Measurements from ENCODE around the gene TRO. TPM values are rescaled to one million over a fixed set of nuclear protein-coding genes. Genes with fewer than 3 reads are reported as not detected.

The TRO gene
- total and polyA plus RNA-seq, 2 experiments from 2014 or later, result 111 to 140 TPM

GRCh38 chrX:54928876-54929275 lies 8.3 kb downstream of the TRO start:
- DNase-seq (ENCODE audit: low read depth in 1 of 2, low spot score in 1 of 2), result no peak
- Histone ChIP-seq H3K27me3 (no peaks in the 10 kb centered on the region), H3K27ac (no peak overlapping the region), H3K4me3 (no peak overlapping the region), H3K9me3 (ENCODE audit: low read depth) (no peaks in the 10 kb centered on the region), H3K36me3 (peaks cover under 1% of the 10 kb centered on the region), H3K4me1 (ENCODE audit: low read depth) (no peaks in the 10 kb centered on the region)
- no peak for TF ChIP-seq CTCF (IDR thresholded peaks at IDR 0.05; ENCODE audit: low read depth, low read length)

GRCh38 chrX:54930291-54931049 lies 9.8 kb downstream of the TRO start:
- Histone ChIP-seq H3K4me1 (ENCODE audit: low read depth) (no peaks in the 10 kb centered on the region), H3K27ac (no peak overlapping the region), H3K9me3 (ENCODE audit: low read depth) (no peaks in the 10 kb centered on the region), H3K4me3 (no peak overlapping the region), H3K36me3 (no peaks in the 10 kb centered on the region), H3K27me3 (no peaks in the 10 kb centered on the region)
- DNase-seq (ENCODE audit: low read depth in 1 of 2, low spot score in 1 of 2), result no peak
- no peak for TF ChIP-seq CTCF (IDR thresholded peaks at IDR 0.05; ENCODE audit: low read depth, low read length)

GRCh38 chrX:54931107-54931506 lies 10.5 kb downstream of the TRO start:
- Histone ChIP-seq H3K4me1 (ENCODE audit: low read depth) (no peaks in the 10 kb centered on the region), H3K9me3 (ENCODE audit: low read depth) (no peaks in the 10 kb centered on the region)
- TF ChIP-seq CTCF (IDR thresholded peaks at IDR 0.05; ENCODE audit: low read depth, low read length), result no peak

GRCh38 chrX:54933150-54933826 lies 12.7 kb downstream of the TRO start:
- TF ChIP-seq CTCF (IDR thresholded peaks at IDR 0.05; ENCODE audit: low read depth, low read length), result no peak
- no peak for DNase-seq (ENCODE audit: low read depth in 1 of 2, low spot score in 1 of 2)
- Histone ChIP-seq H3K4me1 (ENCODE audit: low read depth) (no peaks in the 10 kb centered on the region), H3K36me3 (no peaks in the 10 kb centered on the region), H3K9me3 (ENCODE audit: low read depth) (no peaks in the 10 kb centered on the region), H3K4me3 (no peak overlapping the region), H3K27me3 (no peaks in the 10 kb centered on the region), H3K27ac (no peak overlapping the region)

More at GRCh38 chrX:54931107-54931506, 10.5 kb downstream of the TRO start:
- no peaks in the 10 kb centered on the region for H3K36me3 ChIP-seq
- no peak for DNase-seq (ENCODE audit: low read depth in 1 of 2, low spot score in 1 of 2)
- H3K27ac ChIP-seq, result no peak overlapping the region
- H3K27me3 ChIP-seq, result no peaks in the 10 kb centered on the region
- H3K4me3 ChIP-seq, result no peak overlapping the region

GRCh38 chrX:54934058-54934457 lies 13.4 kb downstream of the TRO start:
- Histone ChIP-seq H3K27ac (no peak overlapping the region), H3K36me3 (no peaks in the 10 kb centered on the region), H3K27me3 (no peaks in the 10 kb centered on the region), H3K4me3 (no peak overlapping the region), H3K9me3 (ENCODE audit: low read depth) (no peaks in the 10 kb centered on the region), H3K4me1 (ENCODE audit: low read depth) (no peaks in the 10 kb centered on the region)
- no peak for DNase-seq (ENCODE audit: low read depth in 1 of 2, low spot score in 1 of 2)
- no peak for TF ChIP-seq CTCF (IDR thresholded peaks at IDR 0.05; ENCODE audit: low read depth, low read length)

Measured in cardiac muscle cell (in vitro differentiated cells and primary cell).